ENCODE results near the gene MED29. TPM values are rescaled to one million over a fixed set of nuclear protein-coding genes. Genes with fewer than 3 reads are reported as not detected.

Gene MED29, protein sequence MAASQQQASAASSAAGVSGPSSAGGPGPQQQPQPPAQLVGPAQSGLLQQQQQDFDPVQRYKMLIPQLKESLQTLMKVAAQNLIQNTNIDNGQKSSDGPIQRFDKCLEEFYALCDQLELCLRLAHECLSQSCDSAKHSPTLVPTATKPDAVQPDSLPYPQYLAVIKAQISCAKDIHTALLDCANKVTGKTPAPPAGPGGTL
- total RNA-seq = 41.5 and 46.8 TPM in 2 replicates

DNA sequence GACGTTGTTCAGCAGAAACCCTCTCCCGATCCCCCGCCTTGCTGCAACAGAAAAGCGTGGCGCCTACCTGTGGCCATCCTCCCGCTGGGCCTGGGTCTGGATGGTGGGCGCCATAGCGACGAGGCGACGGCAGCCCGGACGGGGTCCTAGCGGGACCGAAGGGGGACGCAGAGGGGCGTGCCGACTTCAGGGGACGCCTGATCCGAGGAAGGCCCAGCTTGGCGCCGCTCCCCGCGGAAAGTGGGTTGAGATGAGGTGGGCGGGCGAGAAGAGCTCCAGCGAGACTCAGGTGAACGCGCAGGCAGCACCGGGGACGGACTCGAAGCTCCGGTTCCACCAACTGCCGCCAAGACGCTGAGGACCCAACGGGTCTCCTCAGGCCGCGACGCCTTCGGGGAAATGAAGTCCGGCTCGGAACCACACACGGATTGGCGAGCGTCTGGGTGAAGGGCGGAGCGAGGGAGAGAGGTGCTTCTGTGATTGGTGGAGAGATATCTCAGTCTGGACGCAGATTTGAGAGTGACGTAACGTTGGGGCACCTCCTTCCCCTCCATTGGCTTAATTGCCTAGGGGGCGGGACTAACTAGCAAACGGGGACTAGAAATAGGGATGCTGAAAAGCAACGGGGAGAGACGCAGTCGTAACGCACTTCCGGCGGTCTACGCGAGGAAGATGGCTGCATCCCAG, at the start of gene MED29, which contains the start of gene PAF1:
TSS of gene MED29 (plus strand) at position 628 of the 687 bp plus-strand sequence. CDS start at position 673, 45 bp downstream.
TSS of gene PAF1 (minus strand) at position 356 of the 687 bp plus-strand sequence. CDS start at position 114, 242 bp downstream.
- intact Hi-C loops (cut with micrococcal nuclease) = loop anchor here (1.0 to 5.0 kb wide), 11 partner anchors 11 to 539 kb away; partner anchors contain the start of genes EID2B, MRPS12, PAK4 and PLEKHG2

DNA sequence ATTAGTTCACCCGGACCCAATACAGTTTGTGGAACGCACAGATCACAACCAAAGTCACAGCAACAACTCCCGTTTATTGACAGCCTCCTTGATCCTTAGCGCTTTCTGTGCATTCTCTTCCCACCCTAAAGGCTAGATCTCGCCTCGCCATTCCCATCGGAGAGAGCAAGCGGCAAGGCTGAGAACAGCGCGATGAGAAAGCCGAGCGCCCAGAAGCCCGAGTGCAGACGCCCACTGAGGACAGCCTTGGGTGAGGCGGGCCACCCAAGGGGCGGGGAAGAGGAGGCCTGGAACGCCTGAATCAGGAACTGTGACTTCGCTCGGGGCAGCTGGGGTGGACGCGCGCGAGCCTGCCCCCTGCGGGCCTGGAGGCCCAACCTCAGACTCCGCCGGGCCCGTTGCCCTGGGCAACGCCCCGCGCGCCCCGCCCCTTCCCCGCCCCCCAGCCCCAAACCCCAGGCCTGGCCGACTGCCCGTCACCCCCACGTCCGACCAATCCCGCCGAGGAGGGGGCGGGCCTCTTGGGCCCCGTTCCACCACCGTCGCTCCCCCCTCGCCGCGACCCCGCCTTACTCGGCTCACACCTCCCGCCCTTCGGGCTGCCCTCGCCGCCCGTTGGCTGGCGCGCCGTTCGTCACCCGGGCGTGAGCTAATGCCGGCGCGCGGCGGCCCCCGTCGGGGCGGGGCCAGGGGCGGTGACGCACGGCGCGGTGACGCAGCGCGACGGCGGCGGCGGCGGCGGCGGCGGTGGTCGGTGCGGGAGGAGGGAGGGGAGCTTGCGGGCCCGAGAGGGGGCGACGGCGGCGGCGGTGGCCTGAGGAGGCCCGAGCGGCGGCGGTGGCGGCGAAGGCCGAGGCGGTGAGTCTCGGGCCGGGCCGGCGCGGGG, 49.2 kb upstream of the MED29 start, which contains the start of gene SAMD4B:
TSS of gene SAMD4B (plus strand) at position 703 of the 886 bp plus-strand sequence. CDS start 14,473 bp downstream, outside the sequence.
- intact Hi-C loops (cut with micrococcal nuclease) = loop anchor here (1.0 to 10.0 kb wide), 12 partner anchors 9 to 943 kb away; partner anchors contain the start of genes AKT2, DYRK1B, EID2B and EIF3K

DNA sequence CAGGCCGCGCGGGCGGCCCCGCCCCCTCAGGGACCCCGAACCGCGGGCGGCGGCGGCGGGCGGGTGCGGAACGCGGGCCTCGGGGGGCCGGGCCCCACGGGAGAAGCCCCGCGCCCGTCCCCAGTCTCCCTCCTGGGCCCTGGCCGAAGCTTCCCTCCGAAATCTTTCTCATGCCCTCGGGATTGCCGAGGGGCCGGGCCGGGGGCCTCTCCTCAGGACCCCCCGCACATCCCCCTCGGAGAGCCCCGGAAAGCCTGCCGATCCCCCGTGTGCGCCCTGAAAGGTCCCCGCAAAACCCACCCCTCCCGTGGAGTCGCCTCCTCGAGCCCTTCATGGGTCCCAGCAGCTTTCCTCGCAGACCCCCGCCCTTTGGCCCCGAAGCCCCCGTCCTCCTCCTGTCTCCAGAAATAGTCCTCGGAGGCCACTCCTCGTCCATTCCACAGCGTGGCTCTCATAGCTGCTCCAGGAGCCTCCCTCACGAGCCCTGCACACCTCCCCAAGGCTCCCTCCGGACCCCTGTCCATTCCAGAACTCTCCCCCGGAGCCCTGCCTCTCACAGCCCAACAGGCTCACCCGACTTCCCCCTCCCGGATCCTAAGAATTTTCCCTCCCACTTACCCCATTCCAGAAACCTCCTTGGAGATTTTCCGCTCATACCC, 48.4 kb upstream of the MED29 start:
- intact Hi-C loops (cut with micrococcal nuclease) = loop anchor here (1.0 to 10.0 kb wide), 6 partner anchors 9 to 942 kb away; partner anchors contain the start of genes AKT2, DYRK1B, EIF3K and MAP4K1

DNA sequence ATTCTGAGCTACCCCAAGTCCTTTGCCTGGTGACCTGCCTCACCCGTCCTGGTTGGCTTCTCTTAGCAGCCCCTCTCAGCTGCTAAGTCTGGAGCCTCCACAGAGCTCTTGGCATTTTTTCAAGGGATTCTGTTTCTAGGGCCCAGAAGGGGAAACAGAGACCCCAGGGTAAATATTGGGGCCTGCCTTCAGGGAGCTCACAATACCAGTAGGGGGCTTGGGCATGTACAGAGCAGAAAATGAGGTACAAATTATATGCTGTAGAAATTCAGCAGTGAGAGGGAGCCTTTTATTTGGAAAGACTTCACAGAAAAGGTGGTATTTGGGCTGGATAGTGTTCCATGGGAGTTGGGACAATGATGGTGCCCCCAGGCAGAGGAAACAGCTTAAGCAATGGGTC, 45.2 kb upstream of the MED29 start:
- intact Hi-C loops (cut with micrococcal nuclease) = loop anchor here (10.0 kb wide), 1 partner anchor 939 kb away; the partner anchor contains the start of gene AKT2

DNA sequence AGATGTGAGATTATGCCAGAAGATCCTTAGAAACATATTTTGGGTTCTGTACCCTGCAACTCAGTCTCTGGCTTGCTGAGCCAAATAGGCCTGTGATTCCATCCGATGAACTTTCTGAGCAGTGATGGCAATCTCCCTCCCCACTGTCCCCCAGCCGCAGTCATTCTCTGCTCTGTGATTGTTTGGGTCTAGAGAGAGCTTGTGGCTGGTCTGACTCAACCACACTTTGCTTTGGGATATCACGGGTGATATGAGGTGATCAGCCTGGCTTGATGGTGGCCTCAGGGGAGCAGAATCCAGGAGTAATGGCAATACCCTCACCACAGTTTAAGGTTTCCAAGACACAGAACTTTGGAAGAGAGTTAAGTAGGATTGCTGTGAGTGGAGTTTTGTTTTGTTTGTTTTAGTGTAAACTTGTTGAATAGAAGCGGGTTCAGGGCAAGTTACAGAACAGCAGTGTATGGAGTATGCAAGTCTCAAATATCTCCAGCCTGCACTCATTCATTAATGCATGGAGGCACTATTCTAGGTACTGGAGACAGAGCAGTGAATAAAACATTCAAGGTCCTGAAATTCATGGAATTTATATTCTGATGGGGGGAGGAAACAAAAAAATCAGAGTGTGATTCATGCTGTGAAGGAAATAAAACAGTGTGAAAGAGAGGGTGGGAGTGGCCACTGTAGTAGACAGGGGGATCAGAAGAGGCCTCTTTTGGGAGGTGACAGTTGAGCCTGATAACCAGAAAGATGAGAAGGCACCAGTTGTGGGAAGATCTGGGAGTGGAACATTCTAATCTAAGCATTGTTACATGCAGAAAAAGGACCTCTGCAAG, 43.6 kb upstream of the MED29 start:
- intact Hi-C loops (cut with micrococcal nuclease) = loop anchor here (10.0 kb wide), 1 partner anchor 937 kb away; the partner anchor contains the start of gene AKT2

DNA sequence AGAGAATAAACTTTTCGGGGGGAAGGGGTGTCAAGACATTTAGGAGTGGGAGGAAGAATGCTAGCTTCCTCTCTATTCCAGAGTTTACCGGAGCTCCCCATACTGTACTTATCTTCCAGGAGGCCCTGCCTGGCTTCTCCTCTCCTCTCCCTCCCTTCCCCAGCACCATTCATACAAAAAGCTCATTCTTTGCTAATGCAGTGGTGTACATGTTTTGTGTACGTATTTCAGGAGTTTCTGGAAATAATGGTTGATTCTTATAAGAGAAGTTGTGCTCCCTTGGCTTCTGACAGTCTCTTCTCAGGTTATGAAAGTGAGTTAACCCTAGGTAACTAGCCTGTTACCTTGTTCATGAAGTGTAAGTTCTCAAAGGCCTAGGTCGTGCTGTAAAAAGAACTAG, 41.9 kb upstream of the MED29 start:
- intact Hi-C loops (cut with micrococcal nuclease) = loop anchor here (10.0 kb wide), 1 partner anchor 935 kb away; the partner anchor contains the start of gene AKT2

DNA sequence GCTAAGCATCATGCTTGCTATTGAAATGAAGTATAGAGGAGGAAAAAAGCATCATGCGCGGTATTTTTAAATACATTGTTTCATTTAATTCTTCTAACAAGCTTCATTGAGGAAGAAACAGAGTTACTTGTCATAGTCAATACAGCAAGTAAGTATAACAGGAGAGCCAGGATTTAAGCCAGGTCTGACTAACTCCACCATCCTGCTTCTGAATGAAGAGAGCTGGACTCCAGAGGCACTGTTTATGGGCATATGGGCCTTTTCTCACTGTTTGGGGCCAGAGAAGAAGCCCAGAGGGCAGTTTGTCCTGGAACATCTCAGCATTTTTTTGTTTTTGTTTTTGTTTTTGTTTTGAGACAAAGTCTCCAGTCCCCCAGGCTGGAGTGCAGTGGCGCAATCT, 41.0 kb upstream of the MED29 start:
- intact Hi-C loops (cut with micrococcal nuclease) = no loop called here

DNA sequence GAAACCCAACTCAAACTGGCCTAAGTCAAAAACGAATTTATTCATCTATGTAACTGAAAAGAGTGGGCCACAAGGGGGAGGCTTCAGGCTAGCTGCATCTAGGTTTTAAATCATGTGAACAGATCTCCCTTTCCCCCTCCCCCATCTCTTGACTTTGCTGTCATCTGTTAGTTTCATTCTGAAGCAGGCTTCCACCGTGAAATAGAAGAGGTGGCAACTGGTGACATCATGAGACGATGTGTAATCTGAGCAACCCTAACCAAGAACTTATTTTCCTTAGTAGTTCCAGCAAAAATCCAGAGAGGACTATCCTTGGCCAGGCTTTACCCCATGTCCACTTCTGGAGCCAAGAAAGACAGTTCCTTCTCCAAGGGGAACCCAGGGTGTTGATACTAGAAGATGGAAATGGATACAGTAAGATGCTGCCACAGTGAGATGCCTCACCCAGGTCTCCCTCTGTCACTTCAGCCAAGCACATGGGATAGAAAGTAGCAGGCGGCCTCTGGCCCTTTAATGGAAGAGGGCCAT, 39.6 kb upstream of the MED29 start:
- intact Hi-C loops (cut with micrococcal nuclease) = loop anchor here (1.0 kb wide), 3 partner anchors 9 to 61 kb away; partner anchors contain the start of genes MED29, PAF1, PLEKHG2 and SAMD4B

DNA sequence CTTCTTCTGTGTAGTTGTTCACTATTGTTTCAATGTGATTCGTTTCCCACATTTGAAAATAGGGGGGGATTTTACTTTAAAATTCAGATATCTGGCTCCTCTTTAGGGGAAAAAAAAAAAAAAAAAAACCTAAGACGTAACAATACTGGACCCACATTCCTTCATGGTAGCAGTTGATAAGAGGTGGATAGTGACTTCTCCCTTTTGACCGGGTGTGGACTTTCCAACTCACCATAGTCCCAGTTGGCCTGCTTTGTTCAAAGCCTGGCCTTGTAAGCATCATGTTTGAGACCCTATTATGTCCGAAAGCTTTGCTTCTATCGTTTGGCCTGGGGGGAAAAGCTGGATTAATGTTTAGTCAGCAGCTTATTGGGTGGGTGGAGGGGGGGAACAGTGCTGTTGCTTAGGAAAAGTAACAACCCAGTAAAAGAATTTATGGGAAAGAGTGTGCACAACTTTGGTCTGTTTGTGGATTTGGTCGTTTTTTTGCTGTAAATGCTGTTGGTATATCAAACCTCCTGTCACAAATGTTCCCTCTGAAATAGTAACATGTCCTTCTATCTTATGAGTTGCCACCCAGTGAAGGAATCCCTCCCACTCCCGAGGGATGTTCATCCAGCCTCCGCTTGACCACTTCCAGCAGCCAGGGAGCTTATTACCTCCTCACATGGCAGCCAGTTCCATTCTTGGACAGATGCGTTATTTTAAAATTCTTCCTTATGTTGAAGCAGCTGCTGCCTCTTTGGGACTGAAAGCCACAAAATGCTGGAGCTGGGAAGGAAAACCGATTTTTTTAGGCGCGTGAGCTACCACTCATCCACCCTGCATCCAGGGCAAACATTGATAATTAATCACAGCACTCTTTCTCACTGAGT, 38.6 kb upstream of the MED29 start:
- intact Hi-C loops (cut with micrococcal nuclease) = no loop called here

DNA sequence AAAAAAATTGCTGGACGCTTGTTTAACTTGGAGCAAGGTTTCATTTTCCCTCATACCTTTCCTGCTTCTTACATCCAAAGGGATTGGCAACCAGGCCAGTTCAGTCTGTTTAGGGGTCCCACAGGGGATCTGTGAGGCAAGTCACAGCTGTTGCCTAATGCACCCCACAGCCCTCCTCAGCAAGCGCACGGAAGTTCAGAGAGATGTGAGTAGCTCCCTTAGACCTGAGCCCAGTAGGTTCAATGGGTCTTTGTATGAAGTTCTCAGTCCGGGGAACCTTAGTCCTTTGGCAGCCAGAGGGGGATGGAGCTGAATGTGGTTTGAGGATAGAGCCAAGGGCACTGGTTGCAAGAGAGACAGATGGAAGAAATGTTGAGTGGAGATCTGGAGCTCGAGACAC, 35.9 kb upstream of the MED29 start:
- intact Hi-C loops (cut with micrococcal nuclease) = no loop called here

DNA sequence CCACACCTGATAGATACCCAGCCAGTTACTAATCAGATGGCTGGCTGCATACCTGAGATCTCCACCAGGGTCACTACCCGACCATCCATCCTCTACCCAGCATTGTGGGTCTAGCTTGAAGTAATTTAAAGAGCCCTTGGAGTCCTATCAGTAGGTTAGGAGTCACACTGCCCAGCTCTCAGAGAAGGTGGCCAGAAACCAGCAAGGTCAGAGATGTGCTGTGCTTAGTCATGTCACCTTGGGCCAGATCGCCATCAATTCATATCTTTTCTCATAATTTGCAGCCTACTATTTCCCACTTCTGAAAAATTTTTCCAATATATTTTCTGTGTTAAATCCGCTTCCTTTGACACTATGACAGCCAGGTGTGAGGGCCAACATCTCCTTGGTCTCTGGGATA, 35.1 kb upstream of the MED29 start:
- intact Hi-C loops (cut with micrococcal nuclease) = no loop called here

DNA sequence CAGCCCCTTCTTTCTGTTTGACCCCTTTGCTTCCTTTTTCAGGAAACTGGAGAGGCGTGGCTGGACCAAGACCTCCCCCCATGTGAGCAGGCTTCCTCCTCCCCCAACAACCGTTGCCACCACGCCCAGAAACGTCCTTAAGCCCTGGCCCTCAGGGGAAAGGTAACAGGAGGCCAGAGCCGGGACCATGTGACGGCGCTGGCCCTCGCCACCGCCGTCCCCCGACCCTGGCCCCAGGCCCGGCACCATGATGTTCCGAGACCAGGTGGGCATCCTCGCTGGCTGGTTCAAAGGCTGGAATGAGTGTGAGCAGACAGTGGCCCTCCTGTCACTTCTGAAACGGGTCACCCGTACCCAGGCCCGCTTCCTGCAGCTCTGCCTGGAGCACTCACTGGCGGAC, 34.5 kb upstream of the MED29 start:
- intact Hi-C loops (cut with micrococcal nuclease) = no loop called here

DNA sequence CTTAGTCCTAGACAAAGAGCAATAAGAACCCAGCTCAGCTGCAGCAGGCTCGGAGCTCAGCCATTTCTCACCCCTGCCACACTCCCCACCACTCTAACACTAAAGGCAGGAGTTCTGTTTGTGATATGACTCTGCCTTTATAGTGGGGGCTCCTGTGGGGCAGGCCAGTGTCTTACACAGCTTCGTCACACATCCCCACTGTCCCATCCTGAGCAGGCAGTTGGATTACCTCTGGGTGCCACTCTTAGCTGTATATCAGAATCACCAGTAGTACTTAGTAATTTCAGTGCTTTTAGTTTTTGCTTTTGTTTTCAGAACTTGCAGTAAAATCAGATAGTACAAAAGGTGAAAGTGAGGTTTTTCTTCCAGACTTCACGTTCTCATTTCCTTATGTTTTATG, 32.2 kb upstream of the MED29 start:
- intact Hi-C loops (cut with micrococcal nuclease) = no loop called here

DNA sequence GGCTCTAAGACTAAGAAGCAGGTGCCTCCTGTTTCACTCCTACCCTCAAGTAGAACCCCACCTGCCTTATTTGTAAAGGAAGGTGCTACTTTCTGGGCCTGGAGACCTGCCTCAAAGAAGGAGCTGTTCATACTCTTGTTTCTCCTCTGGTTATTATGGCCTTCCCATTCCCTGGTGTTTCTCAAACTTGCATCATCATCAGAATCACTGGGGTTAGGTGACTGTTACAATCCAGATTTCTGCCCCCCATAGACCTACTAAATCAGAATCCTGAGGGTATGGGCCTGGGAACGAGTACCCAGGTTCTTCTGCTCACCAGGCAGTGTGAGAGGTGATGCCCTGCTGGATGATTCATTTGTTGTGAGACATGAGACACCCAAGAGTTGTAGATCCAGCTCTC, 30.6 kb upstream of the MED29 start:
- intact Hi-C loops (cut with micrococcal nuclease) = no loop called here

DNA sequence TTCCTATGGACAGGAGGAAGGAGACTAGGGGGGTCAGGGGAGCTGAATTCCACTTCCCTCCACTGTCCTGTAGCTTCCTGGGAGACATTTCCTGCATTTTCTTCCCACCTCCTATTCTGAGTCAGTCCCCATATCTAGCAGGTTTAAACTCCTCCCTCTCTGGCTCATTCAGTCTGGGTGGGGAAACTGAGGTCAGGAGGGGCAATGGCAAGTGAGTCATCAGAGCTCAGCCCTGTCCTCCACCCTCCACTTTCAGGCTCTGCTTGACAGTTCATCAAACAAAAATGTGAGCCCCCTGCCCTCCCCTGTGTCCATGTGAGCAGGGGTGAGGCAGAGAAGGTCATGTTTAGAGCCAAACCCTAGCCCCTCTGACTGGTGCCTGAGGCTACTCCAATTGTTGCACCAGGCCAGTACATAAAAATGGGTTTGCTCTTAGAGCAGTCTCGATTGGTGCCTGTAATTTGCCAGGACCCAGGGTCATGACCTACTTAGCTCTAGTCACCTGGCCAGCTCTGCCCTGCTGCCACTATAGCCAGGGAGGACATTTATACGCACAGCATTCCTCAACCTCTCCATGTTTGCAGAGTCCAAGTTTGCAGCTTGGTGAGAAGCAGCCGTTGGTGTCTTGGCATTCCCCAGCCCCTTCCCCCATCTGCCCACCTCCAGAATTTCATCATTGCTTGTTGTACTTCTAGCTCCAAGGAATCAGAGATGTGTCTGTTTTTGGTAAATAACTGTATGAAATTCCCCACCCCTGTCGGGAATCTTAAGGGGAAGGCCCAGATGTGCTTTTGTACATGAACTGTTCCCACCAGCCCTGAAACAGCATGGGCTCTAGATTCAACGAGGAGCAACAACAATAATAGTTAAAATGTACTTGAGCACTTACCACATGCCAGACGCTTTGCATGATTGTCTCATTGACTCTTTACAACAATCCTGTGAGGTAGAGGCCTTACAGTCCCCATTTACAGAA, 28.2 kb upstream of the MED29 start:
- intact Hi-C loops (cut with micrococcal nuclease) = no loop called here

DNA sequence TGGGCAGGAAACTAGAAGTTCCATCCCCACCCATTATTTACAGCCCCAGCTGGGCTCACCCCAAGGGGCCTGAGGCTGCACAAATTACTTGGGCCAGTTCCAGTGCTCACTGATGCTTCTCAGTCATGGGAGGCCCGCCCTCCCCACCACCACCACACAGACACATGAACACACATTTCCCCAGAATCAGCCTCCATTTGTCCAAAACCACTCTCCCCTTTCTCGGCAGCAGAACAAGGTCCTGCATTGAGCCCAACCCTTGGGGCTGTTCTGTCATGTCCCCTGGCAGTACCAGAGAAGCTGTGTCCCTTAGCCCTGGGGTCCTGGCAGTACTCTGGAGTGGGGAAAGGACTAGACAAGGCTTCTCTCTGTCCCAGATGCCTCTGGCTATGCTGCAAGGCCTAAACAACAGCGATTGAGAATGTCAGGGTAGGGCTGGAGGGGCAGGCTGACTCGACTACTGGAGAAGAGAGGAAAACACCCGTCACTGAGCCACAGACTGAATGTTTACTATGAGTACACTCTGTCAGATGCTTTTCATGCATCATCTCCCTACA, 27.2 kb upstream of the MED29 start:
- intact Hi-C loops (cut with micrococcal nuclease) = no loop called here

DNA sequence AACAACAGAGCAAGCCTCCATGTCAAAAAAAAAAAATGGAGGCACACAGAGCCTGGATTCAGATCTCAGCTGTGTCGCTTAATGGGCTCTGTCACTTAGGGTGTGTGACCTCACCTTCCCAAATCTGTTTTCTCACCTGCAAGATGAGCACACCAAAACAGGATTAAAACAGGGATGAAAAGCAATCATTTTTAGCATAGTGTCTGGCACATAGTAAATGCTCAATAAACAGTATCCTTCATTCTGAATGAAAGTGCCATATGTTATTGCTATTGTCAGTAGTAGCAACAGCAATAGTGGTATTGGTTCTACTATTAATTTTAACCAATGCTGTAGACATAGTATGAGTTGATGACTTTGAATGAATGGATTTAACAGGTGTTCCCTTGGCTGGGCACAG, 25.6 kb upstream of the MED29 start:
- intact Hi-C loops (cut with micrococcal nuclease) = no loop called here
